Measurements from ENCODE around the gene DCAF7. TPM values are rescaled to one million over a fixed set of nuclear protein-coding genes. Genes with fewer than 3 reads are reported as not detected.

Gene DCAF7
- total RNA-seq, 1 experiment from 2014 or later = 144 TPM

DNA sequence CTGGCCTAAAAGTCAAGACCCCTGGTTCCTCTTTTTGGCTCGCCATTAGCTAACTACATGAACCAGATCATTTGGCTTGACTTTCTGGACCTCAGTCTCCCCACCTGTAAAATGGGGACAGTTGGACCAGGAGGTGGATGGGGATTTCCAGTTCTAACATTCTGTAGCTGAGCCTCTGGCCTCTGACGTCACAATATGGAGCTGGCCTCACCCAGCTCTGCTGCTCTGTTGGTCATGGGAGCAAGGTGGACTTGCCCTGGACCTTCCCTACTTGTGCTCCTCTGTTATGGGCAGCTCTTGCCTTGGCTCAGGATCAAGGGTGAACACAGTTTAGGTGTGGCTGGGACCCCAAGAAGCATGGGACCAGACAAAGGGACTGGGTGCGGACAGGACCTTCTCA lies 43.6 kb upstream of the DCAF7 start:
- H3K36me3 ChIP-seq (ENCODE audit: control insufficient read depth in 1 of 2, insufficient read depth in 2 of 2, low read length in 2 of 2) = no peaks in the 10 kb centered on the region
- no peak overlapping the region for H3K9ac ChIP-seq (ENCODE audit: low read length)
- no peaks in the 10 kb centered on the region for H3K4me1 ChIP-seq (ENCODE audit: control insufficient read depth in 1 of 2, insufficient read depth in 2 of 2, low read length in 2 of 2)
- CTCF ChIA-PET = no interaction called here
- TF ChIP-seq ELF1 (IDR thresholded peaks at IDR 0.05; ENCODE audit: borderline replicate concordance, low read depth) = no peak
- no peak for TF ChIP-seq EZH2 (IDR thresholded peaks at IDR 0.05)
- TF ChIP-seq SRF (IDR thresholded peaks at IDR 0.05; ENCODE audit: low read depth) = no peak
- no peak for TF ChIP-seq MAX (IDR thresholded peaks at IDR 0.05)
- TF ChIP-seq SP1 (IDR thresholded peaks at IDR 0.05; ENCODE audit: low read depth) = no peak
- no peak for TF ChIP-seq CBX3 (IDR thresholded peaks at IDR 0.05; ENCODE audit: low read depth)
- TF ChIP-seq ZNF274 (IDR thresholded peaks at IDR 0.05; ENCODE audit: low read depth, low read length) = no peak
- TF ChIP-seq EZH2phosphoT487 (IDR thresholded peaks at IDR 0.05; ENCODE audit: borderline replicate concordance) = no peak
- TF ChIP-seq CEBPB (IDR thresholded peaks at IDR 0.05; ENCODE audit: low read depth) = no peak
- TF ChIP-seq POLR2A (IDR thresholded peaks at IDR 0.05; ENCODE audit: borderline replicate concordance, extremely low read depth, insufficient read depth, insufficient read length) = no peak
- TF ChIP-seq ZFX (IDR thresholded peaks at IDR 0.05) = no peak
- no peak for TF ChIP-seq YY1 (IDR thresholded peaks at IDR 0.05; ENCODE audit: extremely low read depth, insufficient replicate concordance, low read depth, low read length)
- TF ChIP-seq, protein P1, sequence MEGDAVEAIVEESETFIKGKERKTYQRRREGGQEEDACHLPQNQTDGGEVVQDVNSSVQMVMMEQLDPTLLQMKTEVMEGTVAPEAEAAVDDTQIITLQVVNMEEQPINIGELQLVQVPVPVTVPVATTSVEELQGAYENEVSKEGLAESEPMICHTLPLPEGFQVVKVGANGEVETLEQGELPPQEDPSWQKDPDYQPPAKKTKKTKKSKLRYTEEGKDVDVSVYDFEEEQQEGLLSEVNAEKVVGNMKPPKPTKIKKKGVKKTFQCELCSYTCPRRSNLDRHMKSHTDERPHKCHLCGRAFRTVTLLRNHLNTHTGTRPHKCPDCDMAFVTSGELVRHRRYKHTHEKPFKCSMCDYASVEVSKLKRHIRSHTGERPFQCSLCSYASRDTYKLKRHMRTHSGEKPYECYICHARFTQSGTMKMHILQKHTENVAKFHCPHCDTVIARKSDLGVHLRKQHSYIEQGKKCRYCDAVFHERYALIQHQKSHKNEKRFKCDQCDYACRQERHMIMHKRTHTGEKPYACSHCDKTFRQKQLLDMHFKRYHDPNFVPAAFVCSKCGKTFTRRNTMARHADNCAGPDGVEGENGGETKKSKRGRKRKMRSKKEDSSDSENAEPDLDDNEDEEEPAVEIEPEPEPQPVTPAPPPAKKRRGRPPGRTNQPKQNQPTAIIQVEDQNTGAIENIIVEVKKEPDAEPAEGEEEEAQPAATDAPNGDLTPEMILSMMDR (IDR thresholded peaks at IDR 0.05 in 2 of 3, conservative IDR thresholded peaks at IDR 0.05 in 1 of 3; ENCODE audit: borderline replicate concordance in 1 of 3, insufficient read depth in 1 of 3, low read depth in 2 of 3, low read length in 2 of 3) = no peak
- no peak for TF ChIP-seq FOSL1 (IDR thresholded peaks at IDR 0.05; ENCODE audit: low read depth)
- no peak for TF ChIP-seq POLR2AphosphoS5 (IDR thresholded peaks at IDR 0.05; ENCODE audit: low read depth, low read length)
- TF ChIP-seq, protein P2, sequence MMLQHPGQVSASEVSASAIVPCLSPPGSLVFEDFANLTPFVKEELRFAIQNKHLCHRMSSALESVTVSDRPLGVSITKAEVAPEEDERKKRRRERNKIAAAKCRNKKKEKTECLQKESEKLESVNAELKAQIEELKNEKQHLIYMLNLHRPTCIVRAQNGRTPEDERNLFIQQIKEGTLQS (IDR thresholded peaks at IDR 0.05) = no peak
- no peak for TF ChIP-seq SIN3A (IDR thresholded peaks at IDR 0.05; ENCODE audit: low read depth)
- no peak for TF ChIP-seq EGR1 (IDR thresholded peaks at IDR 0.05; ENCODE audit: low read depth)
- TF ChIP-seq TCF7L2 (IDR thresholded peaks at IDR 0.05; ENCODE audit: borderline replicate concordance, extremely low read depth, insufficient read depth, insufficient read length) = no peak
- ATAC-seq (no peak), DNase-seq (ENCODE audit: low read depth, low spot score) (no peak)
- H3K4me2 ChIP-seq (ENCODE audit: low read length) = no peak overlapping the region
- H3K27ac ChIP-seq (ENCODE audit: low read depth, low read length) = no peak overlapping the region
- no TSS peak for BruUV-seq (replicated peaks)
- peaks cover 0 to 8% of the 10 kb centered on the region in 2 experiments; a peak in 1 of 4 replicates for H3K9me3 ChIP-seq (ENCODE audit: control insufficient read depth in 1 of 2, insufficient read depth in 1 of 2, low read depth in 1 of 2, low read length in 2 of 2)
- H3K27me3 ChIP-seq (ENCODE audit: insufficient read depth, low read length) = peaks cover 25% of the 10 kb centered on the region
- H3K79me2 ChIP-seq (ENCODE audit: insufficient read depth, low read length) = no peaks in the 10 kb centered on the region
- RAD21 ChIA-PET (ENCODE audit: low non-redundant PET in 1 of 2, low total read pairs in 2 of 2, uncharacterized antibody in 2 of 2, unreplicated experiment in 2 of 2) = no interaction called here
- intact Hi-C loops (cut with micrococcal nuclease) = no loop called here
- H4K20me1 ChIP-seq (ENCODE audit: insufficient read depth) = no peaks in the 10 kb centered on the region
- no peak overlapping the region for H2AFZ ChIP-seq (ENCODE audit: low read depth, low read length, poor library complexity, severe bottlenecking)
- H3K4me3 ChIP-seq (replicated peaks in 1 of 2; ENCODE audit: low read depth in 1 of 2, low read length in 2 of 2) = no peak overlapping the region
- POLR2A ChIA-PET = no interaction called here
- H3K9me2 ChIP-seq (ENCODE audit: insufficient read depth) = no peaks in the 10 kb centered on the region
